K562 (cell line): ENCODE measurements around the gene ABCB9. TPM values are rescaled to one million over a fixed set of nuclear protein-coding genes. Genes with fewer than 3 reads are reported as not detected.

Experiments
- ATAC-seq: fragments of 200-7000 bp; cut with Tn5 transposase; 3 replicates; pipeline ENCODE4 v1.9.1; 2020; ENCODE audit warnings: moderate library complexity
- BruUV-seq: library from RNA; stranded (reverse); fragments of 400-500 nt; replicated peaks from 2 replicates; lab custom pipeline; 2021; lab: Mats Ljungman, UMichigan
- CTCF ChIA-PET: fragments of 300-600 bp; formaldehyde crosslinking; extraction: SDS; loops from one replicate; lab custom pipeline; 2021; ENCODE audit warnings: low intra/inter-chr PET ratio; lab: Yijun Ruan, JAX
- POLR2A ChIA-PET: fragments of 300-600, 350-650 bp; sonication (Branson Sonifier 250); formaldehyde crosslinking; extraction: SDS; loops from one replicate; lab custom pipeline; 2021; ENCODE audit warnings: antibody characterized with exemption, inconsistent platforms; lab: Yijun Ruan, JAX
- DNase-seq, 4 experiments: peaks; one replicate each; pipeline versions ENCODE4 v3.0.0 to v3.0.0-alpha.2; 2011 to 2018; ENCODE audit warnings: low spot score in 3 of 4, mixed read lengths in 3 of 4; ENCODE audit errors: extremely low read depth in 1 of 4
- FAIRE-seq: peaks from 2 replicates; lab custom pipeline; 2011; peaks lifted over from hg19 to GRCh38; lab: Jason Lieb, UNC
- H2AFZ ChIP-seq: 2 replicates; pipeline ENCODE4 v1.6.0; 2011; ENCODE audit warnings: low read depth, low read length, control low read depth, inconsistent platforms
- H3K27ac ChIP-seq: fragments of 200-600 bp; 3 replicates; pipeline ENCODE4 v1.8.0; 2011; ENCODE audit warnings: low read depth, mild to moderate bottlenecking, control low read depth, inconsistent platforms, low read length, moderate library complexity, mixed read lengths; ENCODE audit errors: extremely low read depth
- H3K27me3 ChIP-seq, 2 experiments: fragments of 300-600 bp in 1 of 2; 2 replicates in 1 of 2; 3 replicates in 1 of 2; pipeline versions ENCODE4 v1.6.0 to v1.8.0; 2011; ENCODE audit warnings: inconsistent platforms in 2 of 2, low read length in 2 of 2, mild to moderate bottlenecking in 1 of 2, mixed read lengths in 1 of 2, moderate library complexity in 1 of 2; ENCODE audit not compliant: control insufficient read depth in 2 of 2, insufficient read depth in 2 of 2
- H3K36me3 ChIP-seq: fragments of 300-600 bp; 3 replicates; pipeline ENCODE4 v1.8.0; 2011; ENCODE audit warnings: mild to moderate bottlenecking, low read length, inconsistent platforms; ENCODE audit not compliant: control insufficient read depth, insufficient read depth
- H3K4me1 ChIP-seq, 2 experiments: fragments of 200-600 bp in 1 of 2; replicated peaks in 1 of 2; 2 replicates in 1 of 2; 3 replicates in 1 of 2; pipeline versions ENCODE4 v1.5.1 to v1.8.0; 2011; ENCODE audit warnings: inconsistent platforms in 2 of 2, low read length in 2 of 2, mild to moderate bottlenecking in 1 of 2, mixed read lengths in 1 of 2, moderate library complexity in 1 of 2; ENCODE audit not compliant: control insufficient read depth in 2 of 2, insufficient read depth in 2 of 2
- H3K4me2 ChIP-seq: 2 replicates; pipeline ENCODE4 v1.6.1; 2011; ENCODE audit warnings: low read length, control low read depth, inconsistent platforms, mixed read lengths; ENCODE audit not compliant: insufficient read depth
- H3K4me3 ChIP-seq: fragments of 200-600 bp; sonication (generic), shearing (Covaris generic); 2 replicates; pipeline ENCODE4 v1.5.1; 2016; ENCODE audit warnings: control low read depth, inconsistent platforms
- H3K79me2 ChIP-seq: fragments of 200-600 bp; 3 replicates; pipeline ENCODE4 v1.8.0; 2011; ENCODE audit warnings: low read length, inconsistent platforms; ENCODE audit not compliant: control insufficient read depth, insufficient read depth
- H3K9ac ChIP-seq, 2 experiments: 2 replicates each; pipeline versions ENCODE4 v1.6.0 to v1.6.1; 2011; ENCODE audit warnings: low read depth in 2 of 2, low read length in 2 of 2, control low read depth in 1 of 2, inconsistent platforms in 1 of 2, mild to moderate bottlenecking in 1 of 2, mixed read lengths in 1 of 2; ENCODE audit not compliant: insufficient read depth in 1 of 2
- H3K9me1 ChIP-seq: one replicate; pipeline ENCODE4 v1.6.0; 2011; ENCODE audit warnings: inconsistent platforms, mild to moderate bottlenecking, low read length, moderate library complexity; ENCODE audit not compliant: control insufficient read depth, insufficient read depth
- H3K9me3 ChIP-seq: replicated peaks from 2 replicates; pipeline ENCODE4 v1.5.1; 2011; ENCODE audit warnings: low read depth, low read length, inconsistent platforms; ENCODE audit not compliant: control insufficient read depth, insufficient read depth
- H4K20me1 ChIP-seq: replicated peaks from 2 replicates; pipeline ENCODE4 v1.6.1; 2011; ENCODE audit warnings: low read length, inconsistent platforms, mixed read lengths; ENCODE audit not compliant: control insufficient read depth, insufficient read depth
- COPS2 ChIP-seq: fragments of 450-650 bp; conservative IDR thresholded peaks from 2 replicates; pipeline ENCODE4 v1.6.1; 2016; ENCODE audit warnings: mild to moderate bottlenecking, moderate library complexity
- PHF21A ChIP-seq: fragments of 450-650 bp; IDR thresholded peaks from 2 replicates; pipeline ENCODE4 v1.6.1; 2017; ENCODE audit warnings: low read depth, borderline replicate concordance
- ZC3H4 ChIP-seq: sonication (generic); formaldehyde crosslinking; IDR thresholded peaks from 2 replicates; pipeline ENCODE4 v1.9.0; 2021; ENCODE audit warnings: missing genetic modification reagents, borderline replicate concordance
- WGBS: fragments of 100-300 bp; shearing (Covaris generic); methylation state at CpG from one replicate; pipeline ENCODE4 v1.1.6; 2016; ENCODE audit warnings: low coverage, mixed read lengths; ENCODE audit not compliant: insufficient coverage; ENCODE audit errors: missing lambda C conversion rate; 5-methylcytosine and 5-hydroxymethylcytosine counted together
- in situ Hi-C: fragments of 300-500 bp; cut with MboI; formaldehyde crosslinking; loops from 4 replicates; pipeline ENCODE4 v1.15.0; 2018; ENCODE audit warnings: inconsistent platforms, mixed read lengths
- intact Hi-C: fragments of 100-400 bp; cut with micrococcal nuclease; formaldehyde crosslinking; loops from 2 replicates; pipeline ENCODE4 v1.14.2; 2022
- polyA plus RNA-seq, 8 experiments: library from polyadenylated mRNA; depleted of rRNA in 4 of 8; stranded (reverse) in 5 of 8; unstranded in 3 of 8; fragments of >200 nt; fragmentation: Nextera tagmentation in 2 of 8; fragmentation: Illumina TruSeq in 1 of 8; extraction: Ambion mirVana in 2 of 8; extraction: Trizol in 1 of 8; gene quantifications; 2 replicates each; pipeline versions ENCODE4 v1.2.1 to v1.2.3, GENCODE V29; 2011 to 2014; ENCODE audit warnings: inconsistent platforms in 1 of 8, missing spikeins in 1 of 8
- total RNA-seq, 7 experiments: library from RNA; depleted of rRNA in 6 of 7; stranded (reverse); fragments of >200 nt in 6 of 7; fragmentation: Illumina TruSeq in 2 of 7; extraction: Trizol in 2 of 7; gene quantifications; 2 replicates each; pipeline versions ENCODE4 v1.2.1 to v1.2.3, GENCODE V29; 2011 to 2021; ENCODE audit warnings: low replicate concordance in 1 of 7
- TF ChIP-seq, protein P1 (sequence below): sonication (generic); formaldehyde crosslinking; IDR thresholded peaks from 2 replicates; pipeline ENCODE4 v1.8.0; 2022; ENCODE audit warnings: missing genetic modification reagents, mild to moderate bottlenecking, borderline replicate concordance
- TF ChIP-seq, protein P2 (sequence below): sonication (generic); formaldehyde crosslinking; IDR thresholded peaks from 2 replicates; pipeline ENCODE4 v1.8.1; 2022; ENCODE audit warnings: missing genetic modification reagents
- TF ChIP-seq, protein P3 (sequence below): fragments of 200-800 bp; sonication (Bioruptor generic); IDR thresholded peaks from 2 replicates; pipeline ENCODE4 v1.6.1; 2017; ENCODE audit warnings: missing genetic modification characterization, missing compliant biosample characterization

Gene ABCB9
- total and polyA plus RNA-seq, 9 of the 15 experiments (the other 6 are each of a cell fraction or from before 2014, with no cell fraction given), result 0.20 to 12.6 (median 6.2) TPM

GRCh38 chr12:122948605-122949004, 17.7 kb downstream of the ABCB9 start (continued):
- TF ChIP-seq, protein P1, sequence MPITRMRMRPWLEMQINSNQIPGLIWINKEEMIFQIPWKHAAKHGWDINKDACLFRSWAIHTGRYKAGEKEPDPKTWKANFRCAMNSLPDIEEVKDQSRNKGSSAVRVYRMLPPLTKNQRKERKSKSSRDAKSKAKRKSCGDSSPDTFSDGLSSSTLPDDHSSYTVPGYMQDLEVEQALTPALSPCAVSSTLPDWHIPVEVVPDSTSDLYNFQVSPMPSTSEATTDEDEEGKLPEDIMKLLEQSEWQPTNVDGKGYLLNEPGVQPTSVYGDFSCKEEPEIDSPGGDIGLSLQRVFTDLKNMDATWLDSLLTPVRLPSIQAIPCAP (CRISPR knock-in tag), result no peak
- TF ChIP-seq, protein P2, sequence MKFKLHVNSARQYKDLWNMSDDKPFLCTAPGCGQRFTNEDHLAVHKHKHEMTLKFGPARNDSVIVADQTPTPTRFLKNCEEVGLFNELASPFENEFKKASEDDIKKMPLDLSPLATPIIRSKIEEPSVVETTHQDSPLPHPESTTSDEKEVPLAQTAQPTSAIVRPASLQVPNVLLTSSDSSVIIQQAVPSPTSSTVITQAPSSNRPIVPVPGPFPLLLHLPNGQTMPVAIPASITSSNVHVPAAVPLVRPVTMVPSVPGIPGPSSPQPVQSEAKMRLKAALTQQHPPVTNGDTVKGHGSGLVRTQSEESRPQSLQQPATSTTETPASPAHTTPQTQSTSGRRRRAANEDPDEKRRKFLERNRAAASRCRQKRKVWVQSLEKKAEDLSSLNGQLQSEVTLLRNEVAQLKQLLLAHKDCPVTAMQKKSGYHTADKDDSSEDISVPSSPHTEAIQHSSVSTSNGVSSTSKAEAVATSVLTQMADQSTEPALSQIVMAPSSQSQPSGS, result no peak
- TF ChIP-seq COPS2, result no peak

- Histone ChIP-seq H3K4me2 (no peak overlapping the region), H3K4me3 (no peak overlapping the region), H4K20me1 (no peaks in the 10 kb centered on the region; the same call in 1 of the 2 replicates), H3K27me3 (no peaks in the 10 kb centered on the region), H3K27ac (no peak overlapping the region), H3K9ac (peak overlapping the region in 1 of 2 experiments; percentile 68; a peak in 1 of 4 replicates), H3K9me3 (no peaks in the 10 kb centered on the region), H3K79me2 (no peaks in the 10 kb centered on the region), H2AFZ (no peak overlapping the region), H3K36me3 (no peaks in the 10 kb centered on the region; the same call in 2 of the 3 replicates), H3K4me1 (peaks cover 6 to 36% of the 10 kb centered on the region in 2 experiments; a peak in 4 of 5 replicates), H3K9me1 (no peaks in the 10 kb centered on the region)
- ATAC-seq (no peak), DNase-seq (no peak), FAIRE-seq (no peak)
- intact Hi-C loops (no loop called here), in situ Hi-C loops (no loop called here)
- CTCF ChIA-PET, result interaction anchor here (0.8 kb wide), 1 partner anchor 87 kb away, joined by 3 read pairs; no protein-coding TSS in a partner anchor
- TF ChIP-seq ZC3H4 (CRISPR knock-in tag) (0 out of 2 replicates have a peak, but pooled peaks have one; percentile 51), PHF21A (no peak)
- TF ChIP-seq, protein P3, sequence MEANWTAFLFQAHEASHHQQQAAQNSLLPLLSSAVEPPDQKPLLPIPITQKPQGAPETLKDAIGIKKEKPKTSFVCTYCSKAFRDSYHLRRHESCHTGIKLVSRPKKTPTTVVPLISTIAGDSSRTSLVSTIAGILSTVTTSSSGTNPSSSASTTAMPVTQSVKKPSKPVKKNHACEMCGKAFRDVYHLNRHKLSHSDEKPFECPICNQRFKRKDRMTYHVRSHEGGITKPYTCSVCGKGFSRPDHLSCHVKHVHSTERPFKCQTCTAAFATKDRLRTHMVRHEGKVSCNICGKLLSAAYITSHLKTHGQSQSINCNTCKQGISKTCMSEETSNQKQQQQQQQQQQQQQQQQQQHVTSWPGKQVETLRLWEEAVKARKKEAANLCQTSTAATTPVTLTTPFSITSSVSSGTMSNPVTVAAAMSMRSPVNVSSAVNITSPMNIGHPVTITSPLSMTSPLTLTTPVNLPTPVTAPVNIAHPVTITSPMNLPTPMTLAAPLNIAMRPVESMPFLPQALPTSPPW (CRISPR knock-in tag), result peak; percentile 7
- WGBS, result 75% methylated on average over 14 of the region's 15 CpGs
- BruUV-seq, result no TSS peak
- POLR2A ChIA-PET, result no interaction called here
Observed at GRCh38 chr12:122947352-122947792, 18.9 kb downstream of the ABCB9 start.
